Neural crest cell (in vitro differentiated cells): ENCODE results near the gene SNCB. TPM values are rescaled to one million over a fixed set of nuclear protein-coding genes. Genes with fewer than 3 reads are reported as not detected.

Experiments used
- DNase-seq: peaks from one replicate; pipeline ENCODE4 v3.0.0; 2021; ENCODE audit warnings: low read depth, mixed read lengths, low spot score
- H3K27ac Mint-ChIP-seq: one replicate; pipeline ENCODE4 v1.8.0; 2021; ENCODE audit warnings: mild to moderate bottlenecking, mixed read lengths; ENCODE audit not compliant: unreplicated experiment
- H3K27me3 Mint-ChIP-seq: 2 replicates; pipeline ENCODE4 v1.8.0; 2021; ENCODE audit warnings: low read depth, mild to moderate bottlenecking, mixed read lengths
- H3K36me3 Mint-ChIP-seq: 2 replicates; pipeline ENCODE4 v1.8.0; 2021; ENCODE audit warnings: low read depth, mild to moderate bottlenecking, mixed read lengths
- H3K4me1 Mint-ChIP-seq: 2 replicates; pipeline ENCODE4 v1.8.0; 2021; ENCODE audit warnings: mixed read lengths
- H3K4me3 Mint-ChIP-seq: one replicate; pipeline ENCODE4 v1.8.0; 2021; ENCODE audit warnings: mild to moderate bottlenecking, mixed read lengths
- H3K9me3 Mint-ChIP-seq: 2 replicates; pipeline ENCODE4 v1.8.0; 2021; ENCODE audit warnings: mixed read lengths
- CTCF ChIP-seq: fragments of 200-600 bp; sonication (generic); conservative IDR thresholded peaks from 2 replicates; pipeline ENCODE4 v1.5.0; 2021; ENCODE audit warnings: antibody characterized with exemption, mild to moderate bottlenecking
- total RNA-seq: library from RNA; stranded (reverse); gene quantifications from 2 replicates; pipeline ENCODE4 v1.2.1, GENCODE V29; 2021

Gene SNCB
- total RNA-seq, 1 donor from 2014 or later: 0.40 TPM

- Mint-ChIP-seq H3K36me3 (no peaks in the 10 kb centered on the region), H3K9me3 (no peaks in the 10 kb centered on the region), H3K27ac (no peak overlapping the region), H3K4me3 (no peak overlapping the region), H3K4me1 (no peaks in the 10 kb centered on the region), H3K27me3 (peaks cover 92% of the 10 kb centered on the region)
- no peak for DNase-seq
- TF ChIP-seq CTCF: no peak
These were observed 8.7 kb downstream of the SNCB start for GRCh38 chr5:176621661-176622079.

GRCh38 chr5:176620333-176620981 is 9.9 kb downstream of the SNCB start:
- no peaks in the 10 kb centered on the region for H3K9me3 Mint-ChIP-seq
- H3K27ac Mint-ChIP-seq: no peak overlapping the region
- no peaks in the 10 kb centered on the region for H3K36me3 Mint-ChIP-seq
- peaks cover 95% of the 10 kb centered on the region for H3K27me3 Mint-ChIP-seq
- TF ChIP-seq CTCF: no peak
- no peak for DNase-seq
- H3K4me1 Mint-ChIP-seq: no peaks in the 10 kb centered on the region
- peak overlapping the region; percentile 16 for H3K4me3 Mint-ChIP-seq

GRCh38 chr5:176619569-176620332 is 10.6 kb downstream of the SNCB start:
- Mint-ChIP-seq H3K36me3 (no peaks in the 10 kb centered on the region), H3K4me3 (peak overlapping the region; percentile 6), H3K4me1 (no peaks in the 10 kb centered on the region), H3K27ac (no peak overlapping the region), H3K27me3 (peaks cover 94% of the 10 kb centered on the region), H3K9me3 (no peaks in the 10 kb centered on the region)
- TF ChIP-seq CTCF: no peak
- no peak for DNase-seq

- TF ChIP-seq CTCF: peak; percentile 42
- peak overlapping the region; percentile 6 for H3K4me3 Mint-ChIP-seq
- no peaks in the 10 kb centered on the region for H3K36me3 Mint-ChIP-seq
- DNase-seq: peak; percentile 80
- peaks cover 94% of the 10 kb centered on the region for H3K27me3 Mint-ChIP-seq
- H3K27ac Mint-ChIP-seq: no peak overlapping the region
- H3K9me3 Mint-ChIP-seq: no peaks in the 10 kb centered on the region
- H3K4me1 Mint-ChIP-seq: peaks cover 1% of the 10 kb centered on the region
These were observed 11.1 kb downstream of the SNCB start for GRCh38 chr5:176619203-176619568.

GRCh38 chr5:176618783-176619182 is 11.6 kb downstream of the SNCB start:
- DNase-seq: no peak
- Mint-ChIP-seq H3K4me3 (no peak overlapping the region), H3K36me3 (no peaks in the 10 kb centered on the region), H3K27me3 (peaks cover 94% of the 10 kb centered on the region), H3K9me3 (no peaks in the 10 kb centered on the region), H3K27ac (no peak overlapping the region), H3K4me1 (peaks cover 5% of the 10 kb centered on the region)
- TF ChIP-seq CTCF: no peak
